Colon (tissue), 2 donors: ENCODE measurements around the gene LDB3.
"Not testable (repeated sequence)": the region's sequence is repeated elsewhere in the genome, so short reads cannot be mapped to it uniquely, and the experiment has no call there.

ENCODE experiments used
- FAIRE-seq: peaks from 2 replicates; lab custom pipeline; 2012; peaks lifted over from hg19 to GRCh38; lab: Jason Lieb, UNC
- donor health status: control.
- donor health status: control.

Gene LDB3, protein sequence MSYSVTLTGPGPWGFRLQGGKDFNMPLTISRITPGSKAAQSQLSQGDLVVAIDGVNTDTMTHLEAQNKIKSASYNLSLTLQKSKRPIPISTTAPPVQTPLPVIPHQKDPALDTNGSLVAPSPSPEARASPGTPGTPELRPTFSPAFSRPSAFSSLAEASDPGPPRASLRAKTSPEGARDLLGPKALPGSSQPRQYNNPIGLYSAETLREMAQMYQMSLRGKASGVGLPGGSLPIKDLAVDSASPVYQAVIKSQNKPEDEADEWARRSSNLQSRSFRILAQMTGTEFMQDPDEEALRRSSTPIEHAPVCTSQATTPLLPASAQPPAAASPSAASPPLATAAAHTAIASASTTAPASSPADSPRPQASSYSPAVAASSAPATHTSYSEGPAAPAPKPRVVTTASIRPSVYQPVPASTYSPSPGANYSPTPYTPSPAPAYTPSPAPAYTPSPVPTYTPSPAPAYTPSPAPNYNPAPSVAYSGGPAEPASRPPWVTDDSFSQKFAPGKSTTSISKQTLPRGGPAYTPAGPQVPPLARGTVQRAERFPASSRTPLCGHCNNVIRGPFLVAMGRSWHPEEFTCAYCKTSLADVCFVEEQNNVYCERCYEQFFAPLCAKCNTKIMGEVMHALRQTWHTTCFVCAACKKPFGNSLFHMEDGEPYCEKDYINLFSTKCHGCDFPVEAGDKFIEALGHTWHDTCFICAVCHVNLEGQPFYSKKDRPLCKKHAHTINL

GRCh38 chr10:86668297-86669165 is at the start of gene LDB3:
Gene LDB3, plus strand, starts transcription at chr10:86668511. Its CDS starts 181 bp downstream, at chr10:86668692.
- no peak for FAIRE-seq

DNA sequence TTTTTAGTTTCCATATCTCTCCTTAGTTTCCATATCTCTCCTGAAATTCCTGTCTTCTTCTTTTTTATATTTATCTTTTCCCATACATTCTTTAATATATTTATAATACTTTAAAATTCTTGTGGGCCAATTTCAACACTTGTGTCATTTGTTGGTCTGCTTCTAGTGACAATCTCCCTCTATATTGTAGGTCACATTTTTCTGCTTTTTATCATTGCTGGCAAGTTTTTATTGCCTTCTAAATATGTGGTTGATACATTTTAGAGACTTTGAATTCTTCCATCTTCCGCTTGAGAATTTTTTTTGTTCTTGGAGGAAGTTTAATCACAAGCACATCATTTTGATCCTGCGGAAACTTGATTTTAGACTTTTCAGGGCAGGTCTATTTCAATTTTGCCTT is 40.0 kb upstream of the LDB3 start:
- no peak for FAIRE-seq

- FAIRE-seq: no peak
Measured at GRCh38 chr10:86630079-86630478, 38.2 kb upstream of the LDB3 start.

- no peak for FAIRE-seq
Measured at GRCh38 chr10:86632009-86632800, 36.1 kb upstream of the LDB3 start.

DNA sequence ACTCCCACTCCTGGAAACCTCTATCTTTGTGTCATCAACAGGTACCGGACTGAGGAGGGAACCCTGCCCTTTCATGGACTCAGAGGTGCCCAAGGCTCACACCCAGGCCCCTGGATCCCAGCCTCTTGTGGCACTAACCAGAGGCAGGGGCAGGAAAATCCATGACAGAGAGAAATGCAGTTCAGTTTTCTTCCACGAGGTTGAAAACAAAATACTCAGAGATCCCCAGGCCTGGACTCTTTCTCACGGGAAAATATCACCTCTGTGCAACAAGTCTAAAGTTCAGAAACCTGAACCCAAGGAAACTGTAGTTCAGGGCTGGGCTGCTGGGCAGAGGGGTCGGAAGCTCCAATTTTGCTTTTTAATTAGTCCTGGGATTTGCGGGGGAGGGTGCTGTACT is 35.4 kb upstream of the LDB3 start:
- FAIRE-seq: no peak

DNA sequence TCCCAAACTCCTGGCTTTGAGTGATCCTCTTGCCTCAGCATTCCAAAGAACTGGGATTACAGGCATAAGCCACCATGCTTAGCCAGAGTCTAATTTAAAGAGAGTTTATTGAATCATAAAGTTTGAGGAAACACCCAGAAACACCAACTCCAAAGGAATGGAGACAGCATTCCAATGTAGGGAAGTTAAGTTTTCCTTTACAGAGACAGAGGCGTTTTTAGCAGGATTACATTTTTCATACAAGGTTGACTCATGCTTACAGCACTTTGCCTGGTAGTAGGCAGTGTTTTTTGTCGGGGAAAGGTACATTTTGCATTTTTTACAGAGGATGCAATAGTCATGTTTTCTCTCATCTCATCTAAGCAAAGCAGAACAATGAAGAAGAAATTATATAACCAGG is 32.9 kb upstream of the LDB3 start:
- FAIRE-seq: no peak

GRCh38 chr10:86636311-86636710 is 32.0 kb upstream of the LDB3 start:
- FAIRE-seq: no peak

DNA sequence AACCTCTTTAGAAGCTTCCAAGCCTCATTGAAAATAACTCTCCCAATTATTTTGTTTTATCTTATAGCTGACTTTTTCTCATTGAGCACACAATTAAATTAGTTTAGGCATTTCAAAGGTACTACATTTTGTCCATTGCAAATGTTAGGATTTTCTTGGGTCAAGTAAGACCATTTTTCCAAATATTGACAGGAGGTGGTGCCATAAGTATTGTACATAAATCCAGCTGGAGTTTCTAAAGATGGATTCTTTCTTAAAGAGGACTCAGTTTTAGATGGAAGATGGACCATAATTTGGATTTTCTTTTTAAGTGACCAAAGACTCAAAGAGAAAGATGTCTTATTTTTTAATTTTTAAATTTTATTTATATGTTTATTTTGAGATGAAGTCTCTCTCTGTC is 26.3 kb upstream of the LDB3 start:
- FAIRE-seq: no peak

DNA sequence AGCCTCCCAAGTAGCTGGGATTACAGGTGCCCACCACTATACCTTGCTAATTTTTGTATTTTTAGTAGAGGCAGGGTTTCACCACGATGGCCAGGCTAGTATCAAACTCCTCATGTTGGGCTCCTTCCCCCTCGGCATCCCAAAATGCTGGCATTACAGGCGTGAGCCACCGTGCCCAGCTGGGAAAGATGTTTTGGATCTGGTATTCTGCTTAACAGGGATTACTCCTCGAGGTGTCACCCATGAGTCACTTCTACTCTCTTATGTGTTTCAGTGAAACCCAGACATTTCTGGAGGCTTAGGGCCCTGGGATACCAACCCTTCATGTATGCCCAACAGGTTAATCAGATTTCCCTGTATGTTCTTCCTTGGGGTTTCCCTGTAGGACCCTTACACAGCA is 25.8 kb upstream of the LDB3 start:
- FAIRE-seq: no peak

DNA sequence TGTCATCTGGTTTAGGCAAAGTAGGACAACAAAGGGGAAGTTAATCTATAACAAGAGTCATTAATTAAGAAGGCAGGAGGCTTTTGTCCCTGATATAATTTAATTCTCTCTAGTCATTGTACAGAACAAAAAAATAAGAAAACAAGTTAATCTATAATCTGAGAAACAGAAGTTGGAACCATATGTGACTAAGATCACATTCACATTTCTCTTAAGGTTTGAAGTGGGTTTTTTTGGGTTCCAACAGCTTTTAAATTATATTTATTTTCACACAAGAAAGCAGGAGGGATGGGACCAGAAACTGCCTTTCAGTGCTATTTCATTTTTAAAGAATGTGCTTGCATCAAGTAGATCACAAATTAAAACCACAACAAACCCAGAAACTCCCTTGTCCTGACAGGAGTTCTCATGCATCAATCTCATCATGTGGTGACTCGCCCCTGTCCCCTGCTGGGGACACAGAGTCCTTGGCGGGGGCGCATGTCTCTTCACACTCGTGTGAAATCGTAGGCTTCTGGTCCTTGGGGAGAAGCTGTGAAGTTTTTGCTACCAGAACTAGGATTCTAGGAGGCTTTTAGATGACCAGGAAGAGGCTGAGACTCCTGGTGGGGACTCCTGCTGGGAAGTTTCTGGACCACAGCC is 24.0 kb upstream of the LDB3 start:
- FAIRE-seq: no peak

DNA sequence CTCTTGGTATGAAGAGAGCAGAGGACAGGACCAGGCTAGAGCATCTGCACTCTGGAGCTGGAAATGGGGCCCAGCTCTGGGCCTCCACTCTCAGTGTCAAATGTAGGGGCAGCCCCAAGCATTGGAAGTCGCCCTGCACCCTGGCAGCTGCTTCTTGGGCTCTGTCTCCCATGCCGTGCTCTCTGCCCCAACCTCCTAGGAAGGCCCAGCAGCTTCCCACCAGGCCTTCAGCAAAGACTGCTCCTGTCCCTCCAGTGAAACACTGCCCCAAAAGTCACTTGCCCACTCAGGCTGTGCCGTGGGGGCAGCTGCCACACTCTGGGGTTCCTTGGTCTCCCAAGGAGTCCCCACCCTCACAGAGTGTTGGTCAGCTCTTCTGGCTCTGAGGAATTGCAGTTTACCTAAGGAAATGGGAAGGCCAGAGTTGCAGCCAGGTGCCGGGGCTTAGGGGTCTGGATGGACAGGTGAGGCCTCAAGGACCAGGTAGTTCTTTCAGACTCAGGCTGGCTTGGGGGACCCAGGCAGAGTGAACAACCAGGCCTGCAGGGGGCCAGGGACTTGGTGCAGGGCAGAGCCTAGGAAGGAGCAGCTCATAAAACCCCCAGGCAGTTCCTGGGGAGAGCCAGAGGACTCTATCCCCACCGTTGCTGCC is 23.4 kb upstream of the LDB3 start:
- FAIRE-seq: no peak

GRCh38 chr10:86645621-86646165 is 22.6 kb upstream of the LDB3 start:
- not testable (repeated sequence) for FAIRE-seq

- no peak for FAIRE-seq
Measured at GRCh38 chr10:86646532-86646931, 21.8 kb upstream of the LDB3 start.

DNA sequence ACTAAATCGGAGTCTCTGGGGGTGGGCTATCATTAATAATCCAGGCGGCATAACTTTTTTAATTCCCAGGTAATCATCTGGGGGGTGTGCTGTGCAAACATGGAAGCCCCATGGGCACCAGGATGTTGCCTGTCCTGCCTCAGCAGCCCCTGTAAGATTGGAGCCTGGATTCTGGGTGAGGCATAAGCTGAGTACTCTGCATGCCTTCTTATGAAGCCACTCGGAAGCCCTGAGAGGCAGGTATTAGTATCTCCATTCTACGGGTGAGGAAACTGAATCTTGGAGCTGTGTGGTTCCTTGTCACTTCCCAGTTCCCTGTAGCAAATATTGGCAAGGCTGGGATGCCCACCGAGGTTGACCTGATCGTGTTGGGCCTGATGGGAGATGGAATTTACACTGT is 21.4 kb upstream of the LDB3 start:
- FAIRE-seq: no peak

DNA sequence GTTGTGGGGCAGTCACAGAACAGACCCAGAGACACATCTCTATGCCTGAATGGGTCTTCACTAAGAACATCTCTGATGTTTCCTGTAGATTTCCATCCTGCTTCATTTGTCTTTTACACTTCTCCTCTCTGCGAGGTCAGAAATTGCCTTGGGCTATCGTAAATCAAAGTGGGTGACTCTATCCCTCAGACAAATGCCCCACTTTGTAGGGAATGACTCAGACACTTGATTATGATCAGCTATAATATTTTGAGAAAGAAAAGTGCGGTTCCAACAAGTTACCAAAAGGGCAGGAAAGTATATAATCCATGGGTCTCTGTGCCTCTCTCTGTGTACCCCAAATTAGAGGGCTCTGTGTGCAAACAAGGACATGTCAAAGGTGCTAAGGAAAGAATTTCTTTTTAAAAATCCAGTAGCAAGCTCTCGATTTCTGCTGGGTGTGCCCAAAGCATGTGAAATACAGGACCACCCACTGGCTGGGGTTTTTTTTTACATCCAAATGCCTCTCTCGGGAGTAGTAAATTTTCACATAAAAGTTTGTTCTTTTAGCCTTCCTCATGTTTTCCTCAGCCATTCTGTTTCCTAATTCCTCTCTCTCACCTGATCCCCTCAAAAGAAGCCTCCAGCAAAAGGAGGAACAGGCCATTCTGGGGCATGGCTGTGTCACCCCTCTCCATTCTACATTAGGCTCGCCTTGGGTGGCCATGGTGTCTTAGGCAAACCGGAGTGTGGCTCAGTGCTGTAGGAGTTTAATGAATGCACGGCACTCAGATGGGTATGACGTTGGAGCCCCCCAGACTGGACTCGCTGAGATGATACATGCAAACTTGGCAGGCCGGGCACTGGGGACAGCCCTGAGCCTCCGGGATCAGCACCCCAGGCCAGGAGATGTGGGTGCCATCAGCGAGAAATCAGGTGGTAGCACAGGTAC is 20.3 kb upstream of the LDB3 start:
- FAIRE-seq: no peak

DNA sequence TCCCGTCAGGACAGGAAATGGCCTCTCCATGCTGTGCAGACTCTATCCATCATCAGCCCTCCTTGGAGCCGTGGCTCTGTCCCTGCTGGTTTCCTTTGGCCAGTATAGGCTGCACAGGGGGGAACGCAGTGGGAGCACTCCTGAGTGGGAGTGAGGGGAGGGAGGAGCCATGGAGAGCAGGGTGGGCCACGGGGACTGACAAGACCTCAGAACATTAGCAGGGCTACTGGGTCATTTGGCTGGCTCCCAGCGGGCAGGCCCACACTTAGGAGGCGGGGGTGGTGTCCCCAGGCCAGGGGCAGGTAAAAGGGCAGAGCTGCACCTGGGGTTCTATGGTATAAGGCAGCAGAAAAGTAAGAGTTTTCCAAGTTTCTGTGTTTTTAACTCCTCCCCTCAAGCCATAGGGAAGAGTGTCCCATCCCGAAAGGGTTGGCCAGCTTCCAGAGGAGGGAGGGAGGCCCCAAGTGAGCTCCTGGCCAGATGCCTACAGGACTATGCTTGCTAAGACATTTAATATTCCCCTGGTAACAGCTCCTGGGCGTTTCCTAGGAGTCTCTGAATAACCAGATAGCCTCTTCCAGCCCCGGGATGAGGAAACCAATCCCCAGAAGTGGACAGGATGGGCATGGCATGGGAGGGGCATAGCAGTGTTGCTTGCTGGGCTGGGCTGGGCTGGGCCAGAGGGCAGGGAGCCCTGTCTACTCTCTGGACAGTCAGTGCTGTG is 19.4 kb upstream of the LDB3 start:
- FAIRE-seq: no peak

DNA sequence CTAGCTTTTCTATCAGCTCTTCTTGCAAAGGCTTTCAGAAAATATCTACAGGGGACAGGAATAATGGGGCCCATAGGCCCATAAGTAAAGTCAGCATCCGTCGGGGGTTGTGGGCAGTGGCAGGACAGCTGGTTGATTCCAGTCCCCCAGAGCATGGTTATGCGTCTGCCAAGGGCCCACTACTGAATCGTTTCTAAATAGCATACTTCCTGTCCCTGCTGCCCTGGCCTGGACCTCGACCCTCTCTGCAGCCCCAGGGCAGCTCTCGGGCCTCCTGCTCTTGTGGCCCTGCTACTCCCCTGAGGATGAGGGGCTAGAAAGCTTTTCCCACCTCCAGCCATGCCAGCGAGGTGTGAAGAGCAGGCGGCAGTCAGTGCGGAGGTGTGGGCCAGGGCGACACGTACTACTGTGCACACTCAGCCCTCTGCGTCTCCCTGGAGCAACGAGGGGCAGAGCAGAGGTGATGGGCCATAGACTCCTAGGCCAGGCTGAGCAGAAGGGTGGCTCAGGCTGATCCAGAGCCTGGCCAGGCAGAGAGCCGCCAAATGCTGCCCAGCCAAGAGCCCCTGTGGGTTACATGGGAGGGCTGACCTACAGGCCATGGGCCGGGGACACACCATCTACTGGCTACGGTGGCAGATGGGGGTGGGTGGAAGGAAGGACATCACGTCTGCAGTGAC is 18.7 kb upstream of the LDB3 start:
- no peak for FAIRE-seq

GRCh38 chr10:86650151-86650550 is 18.2 kb upstream of the LDB3 start:
- no peak for FAIRE-seq
